CD4-positive, CD25-positive, alpha-beta regulatory T cell (primary cell): ENCODE measurements around the gene FAXC. TPM values are rescaled to one million over a fixed set of nuclear protein-coding genes. Genes with fewer than 3 reads are reported as not detected.

Experiments used
- ATAC-seq, 2 donors: fragments of 150-1000 bp; cut with Tn5 transposase; one replicate each; pipeline ENCODE4 v1.10.0; 2021; ENCODE audit warnings: low read depth in 2 of 2, moderate number of reproducible peaks in 2 of 2, moderate library complexity in 1 of 2
- DNase-seq, 3 donors: peaks; one replicate each; pipeline versions ENCODE4 v3.0.0 to v3.0.0-alpha.2; 2012 to 2022; ENCODE audit warnings: mixed read lengths in 1 of 3
- H3K27ac ChIP-seq: one replicate; pipeline ENCODE4 v1.7.0; 2013; ENCODE audit warnings: mild to moderate bottlenecking, low read length; ENCODE audit not compliant: insufficient read depth, poor library complexity, severe bottlenecking
- H3K27me3 ChIP-seq: one replicate; pipeline ENCODE4 v1.7.0; 2013; ENCODE audit warnings: low read length; ENCODE audit not compliant: control insufficient read depth, insufficient read depth
- H3K36me3 ChIP-seq: one replicate; pipeline ENCODE4 v1.7.0; 2013; ENCODE audit warnings: mild to moderate bottlenecking, low read length, moderate library complexity; ENCODE audit not compliant: control insufficient read depth, insufficient read depth
- H3K4me1 ChIP-seq: 2 replicates; pipeline ENCODE4 v1.7.0; 2013; ENCODE audit warnings: mild to moderate bottlenecking, low read length; ENCODE audit not compliant: insufficient read depth, control insufficient read depth, poor library complexity, severe bottlenecking
- H3K4me3 ChIP-seq: one replicate; pipeline ENCODE4 v1.7.0; 2013; ENCODE audit warnings: low read depth, mild to moderate bottlenecking, low read length, moderate library complexity
- H3K9me3 ChIP-seq, 2 experiments: 1 replicate in 1 of 2; 2 replicates in 1 of 2; pipeline ENCODE4 v1.7.0; 2013; ENCODE audit warnings: low read length in 2 of 2, mild to moderate bottlenecking in 1 of 2, moderate library complexity in 1 of 2; ENCODE audit not compliant: control insufficient read depth in 2 of 2
- H3K27ac Mint-ChIP-seq, 3 donors: one replicate each; pipeline ENCODE4 v1.8.0; 2020 to 2022; ENCODE audit warnings: mild to moderate bottlenecking in 3 of 3, mixed read lengths in 3 of 3, moderate library complexity in 2 of 3
- H3K27me3 Mint-ChIP-seq: one replicate; pipeline ENCODE4 v1.8.0; 2022; ENCODE audit warnings: mild to moderate bottlenecking, mixed read lengths
- H3K36me3 Mint-ChIP-seq: one replicate; pipeline ENCODE4 v1.8.0; 2020; ENCODE audit warnings: mixed read lengths
- H3K4me1 Mint-ChIP-seq, 4 donors: one replicate each; pipeline ENCODE4 v1.8.0; 2020 to 2022; ENCODE audit warnings: mixed read lengths in 4 of 4, mild to moderate bottlenecking in 1 of 4
- H3K4me3 Mint-ChIP-seq, 4 donors: one replicate each; pipeline ENCODE4 v1.8.0; 2020 to 2022; ENCODE audit warnings: mild to moderate bottlenecking in 4 of 4, mixed read lengths in 4 of 4, moderate library complexity in 3 of 4
- H3K9me3 Mint-ChIP-seq, 7 donors: one replicate each; pipeline ENCODE4 v1.8.0; 2020 to 2022; ENCODE audit warnings: mixed read lengths in 7 of 7, mild to moderate bottlenecking in 3 of 7, moderate library complexity in 2 of 7
- polyA plus RNA-seq, 4 donors: library from polyadenylated mRNA; unstranded; fragments of 300-500 nt; fragmentation: Illumina TruSeq; gene quantifications; one replicate each; pipeline ENCODE4 v1.2.3, GENCODE V29; 2021
- total RNA-seq: library from RNA; stranded (reverse); gene quantifications from one replicate; pipeline ENCODE4 v1.2.3, GENCODE V29; 2022

FAXC gene
- total and polyA plus RNA-seq, 5 donors from 2014 or later = not detected

DNA sequence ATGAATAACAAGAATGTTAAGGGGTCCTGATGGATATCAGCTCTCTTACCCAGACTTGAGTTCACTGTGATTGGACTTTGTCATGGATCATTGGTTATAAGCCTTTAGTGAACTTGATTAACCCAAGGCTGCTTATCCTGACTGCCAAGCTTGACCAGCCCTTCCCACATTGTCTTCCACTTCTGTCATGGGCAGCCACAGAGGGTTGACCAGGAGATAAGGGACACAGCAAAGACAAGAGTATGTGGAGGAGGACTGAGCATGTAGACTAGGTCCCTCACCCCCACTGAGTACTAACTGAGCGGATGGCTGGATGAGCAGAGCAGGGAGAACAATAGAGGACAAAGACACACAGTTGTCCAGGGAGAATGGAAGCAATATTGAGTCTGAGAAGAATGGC is 52.5 kb downstream of the FAXC start:
- peaks cover 15% of the 10 kb centered on the region for H3K27me3 ChIP-seq
- Mint-ChIP-seq H3K27me3 (peaks cover 6% of the 10 kb centered on the region), H3K27ac (no peak overlapping the region), H3K4me1 (no peaks in the 10 kb centered on the region), H3K9me3 (peaks cover 0 to 2% (median 0%) of the 10 kb centered on the region in 7 donors), H3K4me3 (no peak overlapping the region), H3K36me3 (no peaks in the 10 kb centered on the region)
- H3K9me3 ChIP-seq = no peaks in the 10 kb centered on the region
- H3K4me3 ChIP-seq = no peak overlapping the region
- no peaks in the 10 kb centered on the region for H3K4me1 ChIP-seq
- peak in 1 of 2 donors; percentile 26 for ATAC-seq
- H3K36me3 ChIP-seq = no peaks in the 10 kb centered on the region
- H3K27ac ChIP-seq = no peak overlapping the region
- no peak for DNase-seq

DNA sequence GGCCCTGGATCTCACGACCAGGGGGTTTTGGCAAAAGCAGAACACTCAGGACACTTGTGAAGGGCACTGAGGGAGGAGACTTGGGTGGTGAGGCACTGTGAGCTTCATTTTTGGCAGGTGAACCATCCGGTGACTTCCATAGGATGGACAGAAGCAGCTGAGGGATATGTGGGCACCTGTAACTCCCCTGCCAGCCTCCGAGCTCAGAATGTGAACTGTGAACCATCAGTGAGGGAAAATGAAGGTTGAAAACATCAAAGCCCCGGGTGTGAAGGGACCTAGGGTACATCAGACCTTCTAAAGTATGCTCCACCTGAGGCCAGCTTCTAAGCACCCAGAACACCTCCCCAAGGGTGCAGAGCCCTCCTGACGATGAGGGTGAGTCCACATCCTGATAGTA is 53.2 kb downstream of the FAXC start:
- no peaks in the 10 kb centered on the region for H3K36me3 ChIP-seq
- H3K27ac ChIP-seq = no peak overlapping the region
- Mint-ChIP-seq H3K9me3 (peaks cover 0 to 2% (median 0%) of the 10 kb centered on the region in 7 donors), H3K27me3 (peaks cover 6% of the 10 kb centered on the region), H3K27ac (no peak overlapping the region), H3K4me1 (no peaks in the 10 kb centered on the region), H3K36me3 (no peaks in the 10 kb centered on the region), H3K4me3 (no peak overlapping the region)
- H3K4me3 ChIP-seq = no peak overlapping the region
- ATAC-seq (no peak), DNase-seq (no peak)
- H3K27me3 ChIP-seq = peaks cover 17% of the 10 kb centered on the region
- H3K4me1 ChIP-seq = no peaks in the 10 kb centered on the region
- no peaks in the 10 kb centered on the region for H3K9me3 ChIP-seq

- Histone ChIP-seq H3K27ac (no peak overlapping the region), H3K4me3 (no peak overlapping the region), H3K4me1 (no peaks in the 10 kb centered on the region), H3K27me3 (peaks cover 16% of the 10 kb centered on the region), H3K9me3 (no peaks in the 10 kb centered on the region), H3K36me3 (no peaks in the 10 kb centered on the region)
- Mint-ChIP-seq H3K27me3 (peaks cover 6% of the 10 kb centered on the region), H3K4me3 (no peak overlapping the region), H3K36me3 (no peaks in the 10 kb centered on the region), H3K9me3 (peaks cover 0 to 2% (median 0%) of the 10 kb centered on the region in 7 donors), H3K4me1 (no peaks in the 10 kb centered on the region), H3K27ac (no peak overlapping the region)
- no peak for ATAC-seq
- no peak for DNase-seq
These were observed 54.2 kb downstream of the FAXC start for GRCh38 chr6:99295276-99295675.

DNA sequence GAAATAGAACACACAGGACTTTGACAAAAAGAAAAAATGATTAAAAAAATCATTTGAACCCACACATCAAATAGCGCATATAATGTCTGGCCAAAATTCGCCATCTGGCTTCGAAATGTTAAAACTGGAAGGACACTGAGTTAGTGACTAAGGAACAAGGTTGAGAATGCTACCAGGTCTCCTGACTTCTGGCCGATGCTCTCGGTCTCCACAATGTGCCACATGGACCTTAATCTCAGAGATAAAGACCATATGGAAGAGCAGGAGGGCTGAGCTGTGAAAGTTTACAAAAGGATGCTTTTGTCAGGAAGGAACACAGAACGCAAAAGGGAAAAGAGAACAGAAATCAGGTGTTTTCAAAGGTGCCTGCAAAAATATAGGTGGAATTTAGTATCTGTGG is 54.7 kb downstream of the FAXC start:
- no peaks in the 10 kb centered on the region for H3K4me1 Mint-ChIP-seq
- H3K27ac ChIP-seq = no peak overlapping the region
- H3K4me1 ChIP-seq = no peaks in the 10 kb centered on the region
- no peak overlapping the region for H3K4me3 Mint-ChIP-seq
- no peaks in the 10 kb centered on the region for H3K9me3 ChIP-seq
- no peaks in the 10 kb centered on the region for H3K36me3 ChIP-seq
- peaks cover 6% of the 10 kb centered on the region for H3K27me3 Mint-ChIP-seq
- H3K36me3 Mint-ChIP-seq = no peaks in the 10 kb centered on the region
- ATAC-seq (no peak), DNase-seq (no peak)
- H3K27me3 ChIP-seq = peaks cover 13% of the 10 kb centered on the region
- no peak overlapping the region for H3K27ac Mint-ChIP-seq
- H3K4me3 ChIP-seq = no peak overlapping the region
- peaks cover 0 to 2% (median 0%) of the 10 kb centered on the region in 7 donors for H3K9me3 Mint-ChIP-seq

DNA sequence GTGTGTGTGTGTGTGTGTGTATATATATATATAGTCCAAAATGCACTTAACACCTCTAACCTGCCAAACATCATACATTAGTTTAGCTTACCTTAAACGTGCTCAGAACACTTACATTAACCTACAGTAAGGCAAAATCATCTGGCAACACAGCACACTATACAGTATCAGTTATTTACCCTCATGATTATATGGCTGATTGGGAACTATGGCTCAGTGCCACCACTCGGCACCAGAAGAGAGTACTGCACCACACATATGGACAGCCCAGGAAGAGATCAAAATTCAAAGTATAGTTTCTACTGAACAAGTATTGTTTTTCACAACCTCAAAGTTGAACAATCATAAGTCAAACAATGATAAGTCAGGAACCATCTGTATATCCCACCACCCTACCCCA is 59.8 kb downstream of the FAXC start:
- Histone ChIP-seq H3K4me3 (no peak overlapping the region), H3K27me3 (peaks cover 7% of the 10 kb centered on the region), H3K9me3 (no peaks in the 10 kb centered on the region), H3K4me1 (no peaks in the 10 kb centered on the region), H3K36me3 (no peaks in the 10 kb centered on the region), H3K27ac (no peak overlapping the region)
- DNase-seq (no peak), ATAC-seq (no peak)
- no peak overlapping the region for H3K4me3 Mint-ChIP-seq
- H3K27me3 Mint-ChIP-seq = no peaks in the 10 kb centered on the region
- H3K9me3 Mint-ChIP-seq = no peaks in the 10 kb centered on the region
- no peaks in the 10 kb centered on the region for H3K4me1 Mint-ChIP-seq
- H3K36me3 Mint-ChIP-seq = no peaks in the 10 kb centered on the region
- H3K27ac Mint-ChIP-seq = no peak overlapping the region

- ATAC-seq (no peak), DNase-seq (no peak)
- H3K36me3 ChIP-seq = no peaks in the 10 kb centered on the region
- H3K27ac ChIP-seq = no peak overlapping the region
- Mint-ChIP-seq H3K27ac (no peak overlapping the region), H3K27me3 (no peaks in the 10 kb centered on the region), H3K9me3 (no peaks in the 10 kb centered on the region), H3K36me3 (no peaks in the 10 kb centered on the region), H3K4me3 (no peak overlapping the region), H3K4me1 (no peaks in the 10 kb centered on the region)
- H3K4me1 ChIP-seq = no peaks in the 10 kb centered on the region
- peaks cover 7% of the 10 kb centered on the region for H3K27me3 ChIP-seq
- no peaks in the 10 kb centered on the region for H3K9me3 ChIP-seq
- no peak overlapping the region for H3K4me3 ChIP-seq
These were observed 60.8 kb downstream of the FAXC start for GRCh38 chr6:99288668-99289067.

DNA sequence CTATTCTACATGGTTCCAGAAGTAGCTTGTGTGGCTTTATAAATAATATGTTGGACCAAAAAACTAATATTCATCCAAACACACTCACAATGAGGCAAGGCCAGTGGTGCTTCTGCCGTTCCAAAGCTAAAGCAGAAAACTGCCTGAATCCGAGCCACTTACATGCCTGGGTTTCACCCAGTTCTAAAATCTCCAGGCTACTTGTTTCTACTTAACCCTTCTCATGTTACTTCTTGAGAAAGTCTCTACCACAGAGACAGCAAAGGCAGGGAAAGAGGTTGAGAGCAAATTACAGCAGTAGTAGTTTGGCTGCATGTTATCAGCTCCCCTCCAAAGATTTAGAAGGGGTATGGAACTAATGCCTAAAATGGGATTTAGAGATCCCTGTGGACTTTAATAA is 62.0 kb downstream of the FAXC start:
- H3K9me3 Mint-ChIP-seq = no peaks in the 10 kb centered on the region
- H3K9me3 ChIP-seq = no peaks in the 10 kb centered on the region
- ATAC-seq (no peak), DNase-seq (no peak)
- H3K27me3 ChIP-seq = peaks cover 7% of the 10 kb centered on the region
- H3K27me3 Mint-ChIP-seq = no peaks in the 10 kb centered on the region
- no peak overlapping the region for H3K4me3 Mint-ChIP-seq
- no peak overlapping the region for H3K4me3 ChIP-seq
- H3K27ac ChIP-seq = no peak overlapping the region
- no peaks in the 10 kb centered on the region for H3K4me1 ChIP-seq
- no peaks in the 10 kb centered on the region for H3K36me3 ChIP-seq
- no peak overlapping the region for H3K27ac Mint-ChIP-seq
- no peaks in the 10 kb centered on the region for H3K4me1 Mint-ChIP-seq
- no peaks in the 10 kb centered on the region for H3K36me3 Mint-ChIP-seq

- no peaks in the 10 kb centered on the region for H3K4me1 Mint-ChIP-seq
- H3K36me3 Mint-ChIP-seq = no peaks in the 10 kb centered on the region
- H3K4me3 ChIP-seq = no peak overlapping the region
- no peak for ATAC-seq
- H3K27ac Mint-ChIP-seq = no peak overlapping the region
- H3K27me3 Mint-ChIP-seq = no peaks in the 10 kb centered on the region
- H3K9me3 ChIP-seq = no peaks in the 10 kb centered on the region
- H3K4me1 ChIP-seq = no peaks in the 10 kb centered on the region
- no peaks in the 10 kb centered on the region for H3K36me3 ChIP-seq
- no peak for DNase-seq
- no peak overlapping the region for H3K4me3 Mint-ChIP-seq
- H3K27me3 ChIP-seq = no peaks in the 10 kb centered on the region
- H3K9me3 Mint-ChIP-seq = peaks cover 0 to 1% (median 0%) of the 10 kb centered on the region in 7 donors
- H3K27ac ChIP-seq = no peak overlapping the region
These were observed 63.6 kb downstream of the FAXC start for GRCh38 chr6:99285881-99286280.
